ENCODE results near the gene PAFAH1B1.

PAFAH1B1 gene

GRCh38 chr17:2688351-2689342 lies 95.2 kb downstream of the PAFAH1B1 start:
- H2AFZ ChIP-seq: no peak overlapping the region
- H3K4me1 ChIP-seq: peaks cover 14% of the 10 kb centered on the region
- no peak overlapping the region for H3K4me3 ChIP-seq (ENCODE audit: low read depth, low read length)
- H3K9me3 ChIP-seq (ENCODE audit: control insufficient read depth, low read length): no peaks in the 10 kb centered on the region
- H3K79me2 ChIP-seq: no peaks in the 10 kb centered on the region
- H3K4me2 ChIP-seq (ENCODE audit: low read length): no peak overlapping the region
- H3K9ac ChIP-seq: no peak overlapping the region
- no peaks in the 10 kb centered on the region for H3K27me3 ChIP-seq (ENCODE audit: control insufficient read depth, insufficient read depth, low read length)
- no peaks in the 10 kb centered on the region for H3K36me3 ChIP-seq (ENCODE audit: control insufficient read depth, insufficient read depth, low read length)
- H3K27ac ChIP-seq: peak overlapping the region; percentile 47
- TF ChIP-seq CTCF (IDR thresholded peaks at IDR 0.05): no peak

GRCh38 chr17:2689411-2690164 lies 96.1 kb downstream of the PAFAH1B1 start:
- Histone ChIP-seq H3K9me3 (ENCODE audit: control insufficient read depth, low read length) (no peaks in the 10 kb centered on the region), H3K36me3 (ENCODE audit: control insufficient read depth, insufficient read depth, low read length) (no peaks in the 10 kb centered on the region), H3K27me3 (ENCODE audit: control insufficient read depth, insufficient read depth, low read length) (no peaks in the 10 kb centered on the region), H3K9ac (no peak overlapping the region), H3K4me2 (ENCODE audit: low read length) (no peak overlapping the region), H2AFZ (no peak overlapping the region), H3K4me3 (ENCODE audit: low read depth, low read length) (no peak overlapping the region), H3K27ac (no peak overlapping the region), H3K4me1 (peaks cover 14% of the 10 kb centered on the region), H3K79me2 (no peaks in the 10 kb centered on the region)
- no peak for TF ChIP-seq CTCF (IDR thresholded peaks at IDR 0.05)

GRCh38 chr17:2690165-2691068 lies 97.0 kb downstream of the PAFAH1B1 start:
- Histone ChIP-seq H3K4me3 (ENCODE audit: low read depth, low read length) (no peak overlapping the region), H3K9ac (no peak overlapping the region), H3K27me3 (ENCODE audit: control insufficient read depth, insufficient read depth, low read length) (no peaks in the 10 kb centered on the region), H3K27ac (no peak overlapping the region), H3K4me2 (ENCODE audit: low read length) (no peak overlapping the region), H3K9me3 (ENCODE audit: control insufficient read depth, low read length) (no peaks in the 10 kb centered on the region), H3K4me1 (peaks cover 14% of the 10 kb centered on the region), H2AFZ (no peak overlapping the region), H3K36me3 (ENCODE audit: control insufficient read depth, insufficient read depth, low read length) (no peaks in the 10 kb centered on the region), H3K79me2 (no peaks in the 10 kb centered on the region)
- no peak for TF ChIP-seq CTCF (IDR thresholded peaks at IDR 0.05)

DNA sequence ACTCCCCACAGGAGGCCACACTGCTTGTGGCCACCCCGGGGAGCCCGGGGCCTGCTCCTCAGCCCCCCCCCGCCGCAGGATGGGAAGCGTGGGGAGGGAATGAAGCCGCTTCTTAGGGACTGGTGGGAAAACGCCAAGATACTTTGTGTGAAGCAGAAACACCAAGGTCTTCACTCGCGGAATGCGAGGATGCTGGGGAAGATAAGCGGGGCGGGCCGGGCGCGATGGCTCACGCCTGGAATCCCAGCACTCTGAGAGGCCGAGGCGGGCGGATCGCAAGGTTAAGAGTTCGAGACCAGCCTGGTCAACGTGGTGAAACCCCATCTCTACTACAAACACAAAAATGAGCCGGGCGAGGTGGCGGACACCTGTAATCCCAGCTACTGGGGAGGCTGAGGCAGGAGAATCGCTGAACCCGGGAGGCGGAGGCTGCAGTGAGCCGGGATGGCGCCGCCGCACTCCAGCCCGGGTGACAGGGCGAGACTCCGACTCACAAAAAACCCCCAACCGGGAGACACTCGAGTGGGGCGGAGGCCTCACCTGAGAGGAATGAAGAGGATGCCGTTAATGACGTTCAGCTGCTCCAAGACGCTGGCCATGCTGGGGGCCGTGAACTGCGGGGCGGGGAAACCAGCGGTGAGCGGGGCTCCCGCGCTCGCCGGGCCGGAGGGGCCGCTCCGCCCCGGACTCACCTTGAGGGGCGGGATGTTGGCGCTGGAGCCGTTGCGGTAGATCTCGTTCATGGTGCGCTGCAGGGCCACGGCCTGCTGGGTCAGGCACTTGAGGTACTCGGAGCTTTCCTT lies 97.8 kb downstream of the PAFAH1B1 start:
- H3K9ac ChIP-seq: no peak overlapping the region
- H3K4me2 ChIP-seq (ENCODE audit: low read length): no peak overlapping the region
- H3K27ac ChIP-seq: no peak overlapping the region
- no peak overlapping the region for H3K4me3 ChIP-seq (ENCODE audit: low read depth, low read length)
- H3K4me1 ChIP-seq: peaks cover 14% of the 10 kb centered on the region
- no peaks in the 10 kb centered on the region for H3K27me3 ChIP-seq (ENCODE audit: control insufficient read depth, insufficient read depth, low read length)
- H3K79me2 ChIP-seq: no peaks in the 10 kb centered on the region
- H3K36me3 ChIP-seq (ENCODE audit: control insufficient read depth, insufficient read depth, low read length): no peaks in the 10 kb centered on the region
- TF ChIP-seq CTCF (IDR thresholded peaks at IDR 0.05): no peak
- no peak overlapping the region for H2AFZ ChIP-seq
- no peaks in the 10 kb centered on the region for H3K9me3 ChIP-seq (ENCODE audit: control insufficient read depth, low read length)

Measured in parathyroid adenoma (tissue), 2 donors.